Stimulated activated CD8-positive, alpha-beta memory T cell treated with anti-CD3 and anti-CD28 coated beads, Interleukin-7, amount 100 ng/mL, for 24 hours (primary cell): Measurements from ENCODE around the gene MOB3B.

Experiments used
- DNase-seq: peaks from one replicate; pipeline ENCODE4 v3.0.0-alpha.2; 2020; ENCODE audit warnings: low read depth

The MOB3B gene

DNA sequence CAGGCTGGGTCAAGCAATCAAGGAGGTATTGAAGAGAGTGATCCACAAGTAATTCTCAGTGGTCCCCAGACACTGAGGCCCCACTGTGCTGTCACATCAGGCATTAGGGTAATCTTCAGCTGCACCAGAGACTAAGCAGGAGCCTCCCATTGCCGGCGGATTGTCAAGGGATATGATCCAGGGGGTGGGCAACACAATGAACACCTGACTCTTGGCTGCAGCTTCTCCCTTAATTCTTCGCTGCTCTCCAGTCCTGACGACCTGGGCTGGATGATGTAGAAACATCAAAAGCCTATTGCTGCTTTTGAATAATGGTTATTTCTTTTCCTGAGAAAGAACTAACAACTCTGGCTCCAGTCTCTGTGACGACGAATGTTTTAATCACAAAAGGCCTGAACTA lies 83.9 kb downstream of the MOB3B start:
- no peak for DNase-seq

DNA sequence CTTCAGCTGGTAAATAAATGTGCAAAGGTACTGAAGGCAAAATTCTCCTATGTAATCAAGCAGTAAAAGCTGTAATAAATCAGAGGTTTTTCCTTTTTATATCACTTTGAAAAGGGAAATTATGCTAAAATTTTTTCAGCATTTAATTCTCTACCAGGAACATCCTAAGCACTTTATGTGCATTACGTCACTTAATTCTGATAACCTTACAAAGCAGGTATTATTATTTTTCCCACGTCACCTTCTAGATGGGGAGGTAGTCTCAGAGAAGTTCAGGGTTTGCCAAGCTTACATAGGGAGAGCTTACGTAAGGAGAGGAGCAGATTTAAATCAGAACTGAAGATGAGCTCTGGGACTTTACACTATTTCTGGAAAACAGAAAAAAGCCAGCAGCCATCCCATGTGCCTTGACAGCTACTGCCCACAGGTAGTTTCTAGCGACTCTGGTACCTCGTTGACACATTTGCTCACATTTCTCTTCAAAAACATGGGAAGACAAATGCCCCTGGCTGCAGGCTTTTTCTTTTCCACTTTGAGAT lies 84.5 kb downstream of the MOB3B start:
- DNase-seq = no peak

DNA sequence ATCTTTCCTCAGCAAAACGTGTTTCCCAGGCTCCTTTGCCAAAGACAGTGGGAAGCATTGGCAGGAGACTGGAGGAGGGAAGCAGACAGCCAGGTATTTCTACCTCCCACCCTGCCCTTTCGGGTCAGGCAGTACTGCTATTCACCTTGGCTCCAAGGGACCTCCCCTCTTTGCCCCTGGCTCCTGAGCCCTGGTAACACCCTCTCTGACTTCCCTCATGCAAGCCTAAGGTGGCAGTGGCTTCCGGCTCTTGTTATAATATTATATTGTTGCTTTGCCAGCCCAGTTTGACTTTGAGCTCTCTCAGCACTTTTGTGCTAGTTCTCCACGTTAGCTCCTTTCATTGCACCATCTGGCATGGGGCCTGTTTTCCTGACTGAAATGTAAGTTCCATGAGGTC lies 87.2 kb downstream of the MOB3B start:
- no peak for DNase-seq

GRCh38 chr9:27441741-27442070 lies 87.9 kb downstream of the MOB3B start:
- DNase-seq = no peak

DNA sequence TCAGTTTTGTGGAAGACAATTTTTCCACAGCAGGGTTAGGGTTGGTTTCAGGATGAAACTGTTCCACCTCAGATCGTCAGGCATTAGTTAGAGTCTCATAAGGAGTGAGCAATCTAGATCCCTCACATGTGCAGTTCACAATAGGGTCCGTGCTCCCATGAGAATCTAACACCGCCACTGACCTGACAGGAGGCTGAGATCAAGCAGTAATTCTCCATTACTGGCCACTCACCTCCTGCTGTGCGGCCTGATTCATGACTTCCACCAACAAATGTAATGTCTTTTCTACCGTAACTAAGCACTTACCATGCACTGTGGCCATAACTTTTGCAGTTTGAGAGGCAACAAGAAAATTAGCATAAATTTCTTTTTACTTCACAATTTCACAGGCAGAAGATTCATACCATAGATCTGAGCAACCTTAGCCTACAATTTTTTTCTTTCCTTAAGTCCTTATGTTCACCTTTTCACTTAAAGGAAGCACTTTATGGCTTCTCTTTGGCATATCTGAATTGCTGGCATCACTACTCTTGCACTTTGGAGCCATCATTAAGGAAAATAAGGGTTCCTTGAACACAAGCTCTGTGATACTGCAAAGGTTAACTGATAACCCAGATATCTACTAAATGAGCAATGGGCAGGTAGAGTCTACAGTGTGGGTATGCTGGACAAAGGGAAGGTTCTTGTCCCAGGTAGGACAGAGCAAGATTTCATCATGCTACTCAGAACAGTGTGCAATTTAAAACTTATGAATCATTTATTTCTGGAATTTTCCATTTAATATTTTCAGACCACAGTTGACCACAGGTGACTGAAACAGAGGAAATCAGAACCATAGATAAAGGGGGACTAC lies 88.5 kb downstream of the MOB3B start:
- no peak for DNase-seq

DNA sequence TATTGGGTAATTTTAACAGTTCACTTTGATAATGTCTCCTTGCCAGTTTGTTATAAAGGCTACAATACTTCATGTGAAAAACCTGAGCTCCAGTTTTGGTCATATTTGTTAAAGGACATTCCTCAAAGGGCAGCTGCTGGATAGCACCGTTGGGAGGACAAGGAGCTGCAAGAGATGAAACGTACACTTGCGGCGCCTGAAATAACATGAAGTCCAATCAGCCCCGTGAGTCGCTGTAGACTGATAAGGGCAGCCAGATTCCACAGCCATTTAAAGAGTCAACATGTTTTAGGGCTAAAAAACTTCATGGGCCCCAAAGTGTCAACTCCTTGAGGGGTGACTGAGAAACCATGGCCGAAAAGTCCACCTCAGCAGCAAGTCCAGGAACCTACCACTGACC lies 91.1 kb downstream of the MOB3B start:
- DNase-seq = no peak

GRCh38 chr9:27437652-27438373 lies 91.8 kb downstream of the MOB3B start:
- DNase-seq = no peak

DNA sequence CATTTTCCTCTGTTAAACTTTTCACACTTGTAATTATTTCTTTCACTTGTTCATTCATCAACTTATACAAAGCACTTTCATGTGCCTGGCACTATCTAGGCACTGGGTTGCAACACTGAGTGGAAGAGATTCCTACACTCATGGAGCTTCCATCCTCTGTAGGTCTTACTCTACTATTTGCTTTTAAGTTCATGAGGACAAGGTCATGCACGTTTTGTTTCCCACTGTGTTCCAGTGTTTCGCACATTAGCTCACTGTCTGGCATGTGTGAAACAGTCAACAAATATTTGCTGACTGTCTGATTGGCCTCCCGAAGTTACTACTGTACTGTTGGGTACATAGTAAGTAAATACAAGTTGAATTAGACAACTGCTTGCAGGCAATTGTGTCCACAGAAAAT lies 93.4 kb downstream of the MOB3B start:
- DNase-seq = no peak

GRCh38 chr9:27433631-27434325 lies 95.8 kb downstream of the MOB3B start:
- no peak for DNase-seq

- DNase-seq = no peak
Observed at GRCh38 chr9:27432308-27432707, 97.3 kb downstream of the MOB3B start.

DNA sequence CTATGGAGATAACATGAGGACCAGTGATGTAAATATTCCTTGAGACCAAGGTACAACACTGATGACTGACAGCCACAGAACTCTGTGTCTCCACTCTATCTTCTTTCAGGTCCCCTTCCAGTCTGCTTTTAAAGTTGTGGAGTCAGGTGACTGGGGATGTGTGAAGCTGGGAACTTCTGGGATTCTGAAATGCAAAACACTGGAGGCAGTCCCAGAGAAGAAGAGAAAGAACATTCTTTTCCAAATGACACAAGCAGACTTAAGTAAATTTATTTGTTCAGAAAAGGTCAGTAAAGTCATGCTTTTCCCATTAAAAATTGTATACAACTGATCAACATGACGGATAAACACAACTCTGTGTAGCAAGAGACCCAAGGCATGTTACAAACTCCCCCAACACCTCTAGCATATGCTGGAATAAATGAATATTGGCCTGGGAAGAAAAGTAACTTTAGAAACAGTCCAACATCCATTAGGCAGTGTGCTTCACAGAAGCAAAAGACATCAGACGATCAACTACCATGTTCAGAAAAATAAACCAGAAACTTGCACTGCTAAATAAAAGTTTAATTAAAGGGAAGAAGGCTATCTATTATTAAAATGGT lies 98.0 kb downstream of the MOB3B start:
- no peak for DNase-seq

- no peak for DNase-seq
Observed at GRCh38 chr9:27430750-27431535, 98.7 kb downstream of the MOB3B start.

- DNase-seq = no peak
Observed at GRCh38 chr9:27429917-27430316, 99.7 kb downstream of the MOB3B start.

GRCh38 chr9:27429436-27429835 lies 100.2 kb downstream of the MOB3B start:
- no peak for DNase-seq

GRCh38 chr9:27428551-27428950 lies 101.1 kb downstream of the MOB3B start:
- no peak for DNase-seq

GRCh38 chr9:27427272-27427643 lies 102.4 kb downstream of the MOB3B start:
- no peak for DNase-seq

- DNase-seq = no peak
Observed at GRCh38 chr9:27426511-27427271, 102.9 kb downstream of the MOB3B start.

DNA sequence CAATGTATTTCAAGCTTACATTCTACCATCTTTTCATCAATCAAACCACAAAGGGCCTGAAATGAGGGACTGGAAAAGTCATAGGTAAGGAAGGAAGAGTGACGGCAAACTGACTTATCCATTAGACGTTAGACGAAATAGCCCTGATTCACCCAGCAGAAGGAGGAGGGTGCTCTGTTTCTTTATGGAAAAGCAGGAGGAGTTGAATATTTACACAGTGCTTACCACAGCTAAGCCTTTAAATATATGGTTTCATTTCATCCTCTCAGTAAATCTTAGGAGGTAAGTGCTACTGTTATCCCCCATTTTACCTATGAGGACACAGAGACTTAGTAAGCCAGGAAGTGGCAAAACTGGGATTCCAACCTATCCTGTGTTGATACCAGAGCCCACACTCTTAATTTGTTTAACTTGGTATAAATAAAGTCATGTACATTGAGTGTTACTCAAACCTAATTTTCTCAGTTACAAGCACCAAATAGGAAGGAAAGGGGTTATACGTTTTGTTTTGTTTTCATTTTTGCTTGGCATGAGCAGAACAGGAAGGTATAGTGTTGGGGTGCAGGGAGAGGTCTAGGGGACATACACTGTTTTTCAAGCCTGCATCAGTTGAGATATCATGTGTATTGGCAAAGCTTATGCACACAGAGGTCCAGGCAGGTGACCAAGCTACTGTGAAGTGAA lies 103.6 kb downstream of the MOB3B start:
- no peak for DNase-seq

GRCh38 chr9:27423915-27424710 lies 105.5 kb downstream of the MOB3B start:
- DNase-seq = no peak
